Neural progenitor cell (in vitro differentiated cells): ENCODE results near the gene GRB2. TPM values are rescaled to one million over a fixed set of nuclear protein-coding genes. Genes with fewer than 3 reads are reported as not detected.
A peak's percentile ranks its signal among the peaks of the same experiment; 100 is the strongest.

Experiments used
- DNase-seq: peaks from one replicate; pipeline ENCODE4 v3.0.0-alpha.2; 2016; ENCODE audit warnings: low spot score
- H2AFZ ChIP-seq: fragments of 200-600 bp; sonication (generic); replicated peaks from 2 replicates; pipeline ENCODE4 v1.6.1; 2016; ENCODE audit warnings: antibody characterized with exemption
- H3F3A ChIP-seq: fragments of 200-600 bp; sonication (generic); 2 replicates; pipeline ENCODE4 v1.6.1; 2016; ENCODE audit warnings: antibody characterized with exemption, low read depth
- H3K27ac ChIP-seq: fragments of 200-600 bp; sonication (generic); 2 replicates; pipeline ENCODE4 v1.5.1; 2016; ENCODE audit warnings: mild to moderate bottlenecking
- H3K27me3 ChIP-seq: fragments of 200-600 bp; sonication (generic); 2 replicates; pipeline ENCODE4 v1.6.1; 2016; ENCODE audit warnings: mild to moderate bottlenecking, moderate library complexity
- H3K36me3 ChIP-seq: fragments of 200-600 bp; sonication (generic); 2 replicates; pipeline ENCODE4 v1.5.1; 2016
- H3K4me1 ChIP-seq: fragments of 200-600 bp; sonication (generic); 2 replicates; pipeline ENCODE4 v1.6.1; 2016; ENCODE audit warnings: mixed run types
- H3K4me2 ChIP-seq: fragments of 200-600 bp; sonication (generic); 2 replicates; pipeline ENCODE4 v1.6.1; 2016
- H3K4me3 ChIP-seq: fragments of 200-600 bp; sonication (generic); 2 replicates; pipeline ENCODE4 v1.5.1; 2016
- H3K79me2 ChIP-seq: fragments of 200-600 bp; sonication (generic); 2 replicates; pipeline ENCODE4 v1.6.1; 2016; ENCODE audit warnings: low read depth
- H3K9ac ChIP-seq: fragments of 200-600 bp; sonication (generic); 2 replicates; pipeline ENCODE4 v1.6.1; 2016
- H3K9me3 ChIP-seq: fragments of 200-600 bp; sonication (generic); 2 replicates; pipeline ENCODE4 v1.5.1; 2016; ENCODE audit warnings: low read depth
- H4K20me1 ChIP-seq: fragments of 200-600 bp; sonication (generic); 2 replicates; pipeline ENCODE4 v1.6.1; 2016; ENCODE audit warnings: low read depth
- H3K27ac Mint-ChIP-seq: 3 replicates; pipeline ENCODE4 v1.8.0; 2021; ENCODE audit warnings: mixed read lengths
- H3K27me3 Mint-ChIP-seq: 2 replicates; pipeline ENCODE4 v1.8.0; 2022; ENCODE audit warnings: low read depth, mild to moderate bottlenecking, inconsistent platforms, moderate library complexity, mixed read lengths; ENCODE audit not compliant: insufficient read depth
- H3K36me3 Mint-ChIP-seq: 3 replicates; pipeline ENCODE4 v1.8.0; 2021; ENCODE audit warnings: mixed read lengths
- H3K4me1 Mint-ChIP-seq: 3 replicates; pipeline ENCODE4 v1.8.0; 2021; ENCODE audit warnings: mixed read lengths
- H3K4me3 Mint-ChIP-seq: 3 replicates; pipeline ENCODE4 v1.8.0; 2021; ENCODE audit warnings: mild to moderate bottlenecking, moderate library complexity, mixed read lengths
- H3K9me3 Mint-ChIP-seq: 3 replicates; pipeline ENCODE4 v1.8.0; 2020; ENCODE audit warnings: mixed read lengths
- EZH2 ChIP-seq: fragments of 200-600 bp; sonication (generic); IDR thresholded peaks from 2 replicates; pipeline ENCODE4 v1.6.1; 2017; ENCODE audit warnings: antibody characterized with exemption, mild to moderate bottlenecking, moderate library complexity
- EZH2phosphoT487 ChIP-seq: fragments of 200-600 bp; sonication (generic); IDR thresholded peaks from 2 replicates; pipeline ENCODE4 v1.6.1; 2017; ENCODE audit warnings: antibody characterized with exemption
- microRNA-seq: library from miRNA; unstranded; fragments of <30 nt; microRNA quantifications from one replicate; pipeline ENCODE4, GENCODE V29; 2016
- small RNA-seq: library from RNA; depleted of rRNA; stranded (forward); fragments of <200 nt; gene quantifications from one replicate; pipeline ENCODE3, GENCODE V24; 2015
- total RNA-seq: library from RNA; depleted of rRNA; stranded (reverse); fragments of >200 nt; gene quantifications from 2 replicates; pipeline ENCODE4 v1.2.3, GENCODE V29; 2015; ENCODE audit warnings: low replicate concordance
- TF ChIP-seq, protein P1 (sequence below): fragments of 200-600 bp; sonication (generic); IDR thresholded peaks from 2 replicates; pipeline ENCODE4 v1.5.1; 2017; ENCODE audit warnings: antibody characterized with exemption, mild to moderate bottlenecking

GRB2 gene
- total RNA-seq, 1 donor from 2014 or later: 72.5 TPM

DNA sequence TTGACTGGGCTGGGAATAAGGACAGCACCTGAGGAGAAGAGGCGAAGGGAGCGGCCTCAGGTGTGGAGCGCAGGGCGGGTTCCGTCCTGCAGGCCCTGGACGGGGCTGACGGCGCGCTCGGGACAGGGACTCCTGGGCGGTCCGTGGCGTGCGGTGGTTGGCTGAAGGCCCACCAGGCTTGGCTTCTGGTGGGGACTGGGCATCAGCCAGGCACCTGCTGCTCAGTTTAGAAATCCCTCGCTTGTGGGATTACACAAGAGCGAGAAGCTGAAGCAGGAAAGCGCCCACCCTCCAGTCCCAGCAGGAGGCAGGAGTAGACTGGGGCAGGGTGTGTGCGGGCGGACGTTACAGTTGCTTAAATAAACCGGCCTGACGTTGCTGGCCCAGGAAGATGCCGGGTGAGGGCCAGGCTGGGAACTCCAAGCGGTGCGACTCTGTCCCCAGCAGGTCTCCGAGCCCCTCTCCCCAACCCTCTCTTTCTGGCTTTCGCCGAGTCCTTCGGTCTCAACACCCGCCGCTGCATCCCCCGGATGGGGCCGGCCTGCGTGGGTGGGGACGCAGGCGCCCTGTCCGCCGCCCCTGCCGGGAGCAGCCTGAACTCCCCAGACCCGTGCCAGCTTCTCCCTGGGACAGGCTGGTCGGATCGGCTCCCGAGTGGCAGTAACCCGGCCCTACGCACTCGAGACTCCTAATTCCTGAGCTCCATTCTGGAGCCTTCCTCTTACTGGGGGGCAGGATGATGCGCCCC, 135.1 kb downstream of the GRB2 start:
- no peaks in the 10 kb centered on the region for H3K36me3 ChIP-seq
- TF ChIP-seq EZH2: peak; percentile 6
- TF ChIP-seq EZH2phosphoT487: no peak
- TF ChIP-seq, protein P1, sequence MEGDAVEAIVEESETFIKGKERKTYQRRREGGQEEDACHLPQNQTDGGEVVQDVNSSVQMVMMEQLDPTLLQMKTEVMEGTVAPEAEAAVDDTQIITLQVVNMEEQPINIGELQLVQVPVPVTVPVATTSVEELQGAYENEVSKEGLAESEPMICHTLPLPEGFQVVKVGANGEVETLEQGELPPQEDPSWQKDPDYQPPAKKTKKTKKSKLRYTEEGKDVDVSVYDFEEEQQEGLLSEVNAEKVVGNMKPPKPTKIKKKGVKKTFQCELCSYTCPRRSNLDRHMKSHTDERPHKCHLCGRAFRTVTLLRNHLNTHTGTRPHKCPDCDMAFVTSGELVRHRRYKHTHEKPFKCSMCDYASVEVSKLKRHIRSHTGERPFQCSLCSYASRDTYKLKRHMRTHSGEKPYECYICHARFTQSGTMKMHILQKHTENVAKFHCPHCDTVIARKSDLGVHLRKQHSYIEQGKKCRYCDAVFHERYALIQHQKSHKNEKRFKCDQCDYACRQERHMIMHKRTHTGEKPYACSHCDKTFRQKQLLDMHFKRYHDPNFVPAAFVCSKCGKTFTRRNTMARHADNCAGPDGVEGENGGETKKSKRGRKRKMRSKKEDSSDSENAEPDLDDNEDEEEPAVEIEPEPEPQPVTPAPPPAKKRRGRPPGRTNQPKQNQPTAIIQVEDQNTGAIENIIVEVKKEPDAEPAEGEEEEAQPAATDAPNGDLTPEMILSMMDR: no peak
- peaks cover 8% of the 10 kb centered on the region for H3K27me3 Mint-ChIP-seq

DNA sequence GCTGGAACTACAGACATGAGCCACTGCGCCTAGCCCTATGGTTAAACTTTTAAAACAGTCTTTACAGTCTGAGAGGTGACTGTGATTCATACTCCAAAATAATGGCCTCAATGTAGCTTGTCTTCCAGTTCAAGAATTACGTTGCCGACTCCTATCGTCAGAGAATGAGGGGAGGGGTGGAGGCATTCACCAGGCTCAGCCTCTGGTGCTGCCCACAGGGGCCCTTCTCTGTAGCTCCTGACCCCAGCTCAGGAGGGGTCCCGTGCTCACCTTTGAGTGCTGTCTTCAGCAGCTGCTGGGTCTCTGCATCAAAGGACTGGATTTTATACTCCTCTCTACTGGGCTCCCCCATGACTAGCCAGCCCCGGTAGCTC, 135.6 kb downstream of the GRB2 start:
- H3K27ac Mint-ChIP-seq: no peak overlapping the region
- Histone ChIP-seq H3K27ac (no peak overlapping the region), H3K79me2 (no peaks in the 10 kb centered on the region), H3K4me1 (peaks cover 4% of the 10 kb centered on the region), H3K9me3 (no peaks in the 10 kb centered on the region), H3K9ac (peak overlapping the region; percentile 38), H3K4me3 (peak overlapping the region; percentile 98), H3F3A (peaks cover 39% of the 10 kb centered on the region), H4K20me1 (no peaks in the 10 kb centered on the region), H2AFZ (peak overlapping the region; percentile 97), H3K4me2 (peak overlapping the region; percentile 95), H3K27me3 (peaks cover 8% of the 10 kb centered on the region), H3K36me3 (no peaks in the 10 kb centered on the region)
- H3K4me3 Mint-ChIP-seq: peak overlapping the region; percentile 90
- H3K9me3 Mint-ChIP-seq: no peaks in the 10 kb centered on the region
- H3K27me3 Mint-ChIP-seq: peaks cover 8% of the 10 kb centered on the region
- peaks cover 10% of the 10 kb centered on the region for H3K36me3 Mint-ChIP-seq
- H3K4me1 Mint-ChIP-seq: peaks cover 12% of the 10 kb centered on the region
- TF ChIP-seq EZH2: no peak
- no peak for DNase-seq

More for the DNA sequence above, 135.1 kb downstream of the GRB2 start:
- H3K27ac Mint-ChIP-seq: no peak overlapping the region
- H3F3A ChIP-seq: peaks cover 39% of the 10 kb centered on the region
- no peaks in the 10 kb centered on the region for H3K79me2 ChIP-seq
- H3K4me1 Mint-ChIP-seq: peaks cover 12% of the 10 kb centered on the region
- peak overlapping the region; percentile 97 for H2AFZ ChIP-seq
- peak overlapping the region; percentile 38 for H3K9ac ChIP-seq
- H3K4me2 ChIP-seq: peak overlapping the region; percentile 95
- no peaks in the 10 kb centered on the region for H4K20me1 ChIP-seq
- peak overlapping the region; percentile 98 for H3K4me3 ChIP-seq
- no peaks in the 10 kb centered on the region for H3K9me3 ChIP-seq
- peaks cover 8% of the 10 kb centered on the region for H3K27me3 ChIP-seq
- peak; percentile 78 for DNase-seq
- H3K27ac ChIP-seq: no peak overlapping the region
- peaks cover 4% of the 10 kb centered on the region for H3K4me1 ChIP-seq
- H3K4me3 Mint-ChIP-seq: peak overlapping the region; percentile 90
- H3K9me3 Mint-ChIP-seq: no peaks in the 10 kb centered on the region
- H3K36me3 Mint-ChIP-seq: peaks cover 10% of the 10 kb centered on the region

Small RNA genes within 50 kb of the gene (microRNA-seq; reads per million reads assigned to microRNA genes)
- gene MIR3678: not detected

Small RNA genes within 50 kb of the gene (small RNA-seq; reads per million reads assigned to genes)
- gene MIR3678: not detected
- not detected for gene RF00019
- not detected for gene RNU6-938P

Other genes with a start within 250 kb of the GRB2 start
- 250 and 372 TPM in 2 replicates for gene SUMO2, start 222.7 kb downstream of the GRB2 start, total RNA-seq
- 58.2 and 88.6 TPM in 2 replicates for gene NUP85, start 200.0 kb downstream of the GRB2 start, total RNA-seq
- gene GGA3, start 144.1 kb downstream of the GRB2 start, total RNA-seq: 28.0 and 37.3 TPM in 2 replicates
- gene MRPS7, start 143.8 kb downstream of the GRB2 start, total RNA-seq: 43.3 and 48.7 TPM in 2 replicates
- gene MIF4GD, start 134.4 kb downstream of the GRB2 start, total RNA-seq: 17.7 and 27.5 TPM in 2 replicates
- 5.2 and 10.4 TPM in 2 replicates for gene SLC25A19, start 116.2 kb downstream of the GRB2 start, total RNA-seq
- gene TMEM94, start 51.0 kb upstream of the GRB2 start, total RNA-seq: 23.6 and 96.8 TPM in 2 replicates
- 5.7 and 12.6 TPM in 2 replicates for gene CASKIN2, start 109.9 kb upstream of the GRB2 start, total RNA-seq
- gene TSEN54, start 110.8 kb upstream of the GRB2 start, total RNA-seq: 20.5 and 47.8 TPM in 2 replicates
- gene LLGL2, start 120.0 kb upstream of the GRB2 start, total RNA-seq: 16.6 and 60.2 TPM in 2 replicates
- 10.2 and 17.1 TPM in 2 replicates for gene MYO15B, start 182.1 kb upstream of the GRB2 start, total RNA-seq
- gene SMIM5, start 227.8 kb upstream of the GRB2 start, total RNA-seq: not detected in 2 replicates